ENCODE data around the gene PHAF1.

DNA sequence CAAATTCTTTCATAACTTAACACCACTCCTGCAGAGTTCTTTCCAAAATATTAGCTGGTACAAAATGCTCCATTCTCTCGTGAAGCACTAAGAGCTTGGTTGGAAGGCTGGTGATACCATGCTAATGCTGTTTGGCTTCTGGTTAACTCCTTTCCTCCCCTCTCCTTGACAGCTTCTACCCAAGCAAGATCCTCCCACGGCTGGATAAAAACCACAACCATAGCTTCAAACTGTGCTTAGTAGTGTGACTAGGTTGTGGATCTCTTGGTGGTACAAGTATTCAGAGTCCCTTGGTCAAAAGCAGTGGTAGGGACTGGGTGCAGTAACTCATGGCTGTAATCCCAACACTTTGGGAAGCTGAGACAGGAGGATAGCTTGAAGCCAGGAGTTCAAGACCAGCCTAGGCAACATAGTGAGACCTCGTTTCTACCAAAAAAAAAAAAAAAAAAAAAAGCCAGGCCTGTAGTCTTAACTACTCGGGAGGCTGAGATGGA, 2.3 kb downstream of the PHAF1 start:
- TF ChIP-seq POLR2AphosphoS5 (IDR thresholded peaks at IDR 0.05; ENCODE audit: borderline replicate concordance, low read depth, low read length) (no peak), EZH2 (IDR thresholded peaks at IDR 0.05) (no peak), FOXP2 (optimal IDR thresholded peaks at IDR 0.05; ENCODE audit: control extremely low read depth, extremely low read length, insufficient read depth) (no peak)
